ENCODE measurements around the gene FAM219A.

Gene FAM219A

DNA sequence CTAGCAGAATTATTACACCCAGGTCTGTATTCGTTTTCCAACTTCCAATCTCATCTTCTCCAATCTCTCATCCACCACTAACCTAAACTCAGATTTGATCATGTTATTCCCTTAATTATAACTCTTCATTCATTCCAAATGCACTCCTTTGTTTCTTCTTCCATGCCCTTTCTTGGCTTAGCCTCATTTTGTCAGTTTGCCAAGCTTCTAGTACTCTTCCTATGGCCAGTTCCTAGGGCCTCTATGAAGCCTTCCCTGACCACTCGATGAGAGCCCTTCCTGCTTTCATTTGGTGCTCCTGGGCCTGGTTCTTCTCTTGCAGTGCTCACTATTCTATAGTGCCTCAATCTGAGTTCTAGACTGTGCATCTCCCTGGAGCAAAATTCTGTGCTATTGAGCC is 5.8 kb downstream of the FAM219A start:
- H3K27ac ChIP-seq (ENCODE audit: extremely low read depth, low read depth, low read length), result no peak overlapping the region
- no peaks in the 10 kb centered on the region; a peak in 1 of 3 replicates for H3K36me3 ChIP-seq (ENCODE audit: control insufficient read depth in 2 of 2, insufficient read depth in 1 of 2, low read length in 2 of 2)
- H3K4me1 ChIP-seq (ENCODE audit: control insufficient read depth, insufficient read depth, low read length), result no peaks in the 10 kb centered on the region; the same call in 1 of the 2 replicates
- TF ChIP-seq ZEB2 (tag by site-specific recombination; IDR thresholded peaks at IDR 0.05) (no peak), ZFP3 (tag by site-specific recombination; IDR thresholded peaks at IDR 0.05; ENCODE audit: low read depth) (no peak), ZNF621 (tag by site-specific recombination; IDR thresholded peaks at IDR 0.05) (no peak), SCRT2 (tag by site-specific recombination; IDR thresholded peaks at IDR 0.05) (no peak), GLI2 (tag by site-specific recombination; IDR thresholded peaks at IDR 0.05; ENCODE audit: borderline replicate concordance, low read depth) (no peak), OSR2 (tag by site-specific recombination; IDR thresholded peaks at IDR 0.05) (no peak), KLF9 (tag by site-specific recombination; IDR thresholded peaks at IDR 0.05; ENCODE audit: low read depth) (no peak), ZBTB7A (tag by site-specific recombination; IDR thresholded peaks at IDR 0.05; ENCODE audit: low read depth) (no peak), ZNF19 (tag by site-specific recombination; IDR thresholded peaks at IDR 0.05; ENCODE audit: low read depth) (no peak)
- TF ChIP-seq, protein P1, sequence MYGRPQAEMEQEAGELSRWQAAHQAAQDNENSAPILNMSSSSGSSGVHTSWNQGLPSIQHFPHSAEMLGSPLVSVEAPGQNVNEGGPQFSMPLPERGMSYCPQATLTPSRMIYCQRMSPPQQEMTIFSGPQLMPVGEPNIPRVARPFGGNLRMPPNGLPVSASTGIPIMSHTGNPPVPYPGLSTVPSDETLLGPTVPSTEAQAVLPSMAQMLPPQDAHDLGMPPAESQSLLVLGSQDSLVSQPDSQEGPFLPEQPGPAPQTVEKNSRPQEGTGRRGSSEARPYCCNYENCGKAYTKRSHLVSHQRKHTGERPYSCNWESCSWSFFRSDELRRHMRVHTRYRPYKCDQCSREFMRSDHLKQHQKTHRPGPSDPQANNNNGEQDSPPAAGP (tag by site-specific recombination; IDR thresholded peaks at IDR 0.05), result no peak
- TF ChIP-seq, protein P2, sequence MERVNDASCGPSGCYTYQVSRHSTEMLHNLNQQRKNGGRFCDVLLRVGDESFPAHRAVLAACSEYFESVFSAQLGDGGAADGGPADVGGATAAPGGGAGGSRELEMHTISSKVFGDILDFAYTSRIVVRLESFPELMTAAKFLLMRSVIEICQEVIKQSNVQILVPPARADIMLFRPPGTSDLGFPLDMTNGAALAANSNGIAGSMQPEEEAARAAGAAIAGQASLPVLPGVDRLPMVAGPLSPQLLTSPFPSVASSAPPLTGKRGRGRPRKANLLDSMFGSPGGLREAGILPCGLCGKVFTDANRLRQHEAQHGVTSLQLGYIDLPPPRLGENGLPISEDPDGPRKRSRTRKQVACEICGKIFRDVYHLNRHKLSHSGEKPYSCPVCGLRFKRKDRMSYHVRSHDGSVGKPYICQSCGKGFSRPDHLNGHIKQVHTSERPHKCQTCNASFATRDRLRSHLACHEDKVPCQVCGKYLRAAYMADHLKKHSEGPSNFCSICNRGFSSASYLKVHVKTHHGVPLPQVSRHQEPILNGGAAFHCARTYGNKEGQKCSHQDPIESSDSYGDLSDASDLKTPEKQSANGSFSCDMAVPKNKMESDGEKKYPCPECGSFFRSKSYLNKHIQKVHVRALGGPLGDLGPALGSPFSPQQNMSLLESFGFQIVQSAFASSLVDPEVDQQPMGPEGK (tag by site-specific recombination; IDR thresholded peaks at IDR 0.05), result no peak
- TF ChIP-seq, protein P3, sequence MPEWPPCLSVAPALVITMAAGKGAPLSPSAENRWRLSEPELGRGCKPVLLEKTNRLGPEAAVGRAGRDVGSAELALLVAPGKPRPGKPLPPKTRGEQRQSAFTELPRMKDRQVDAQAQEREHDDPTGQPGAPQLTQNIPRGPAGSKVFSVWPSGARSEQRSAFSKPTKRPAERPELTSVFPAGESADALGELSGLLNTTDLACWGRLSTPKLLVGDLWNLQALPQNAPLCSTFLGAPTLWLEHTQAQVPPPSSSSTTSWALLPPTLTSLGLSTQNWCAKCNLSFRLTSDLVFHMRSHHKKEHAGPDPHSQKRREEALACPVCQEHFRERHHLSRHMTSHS (tag by site-specific recombination; IDR thresholded peaks at IDR 0.05), result no peak
- no peaks in the 10 kb centered on the region for H3K9me3 ChIP-seq (ENCODE audit: control insufficient read depth, insufficient read depth, low read depth, low read length)
- POLR2A ChIA-PET, result no interaction called here
- CTCF ChIA-PET, result interaction anchor here (0.6 to 1.5 kb wide), 2 partner anchors 39 to 49 kb away, joined by 3 to 5 read pairs; no protein-coding TSS in a partner anchor
- H3K4me3 ChIP-seq (ENCODE audit: low read depth, low read length), result no peak overlapping the region

DNA sequence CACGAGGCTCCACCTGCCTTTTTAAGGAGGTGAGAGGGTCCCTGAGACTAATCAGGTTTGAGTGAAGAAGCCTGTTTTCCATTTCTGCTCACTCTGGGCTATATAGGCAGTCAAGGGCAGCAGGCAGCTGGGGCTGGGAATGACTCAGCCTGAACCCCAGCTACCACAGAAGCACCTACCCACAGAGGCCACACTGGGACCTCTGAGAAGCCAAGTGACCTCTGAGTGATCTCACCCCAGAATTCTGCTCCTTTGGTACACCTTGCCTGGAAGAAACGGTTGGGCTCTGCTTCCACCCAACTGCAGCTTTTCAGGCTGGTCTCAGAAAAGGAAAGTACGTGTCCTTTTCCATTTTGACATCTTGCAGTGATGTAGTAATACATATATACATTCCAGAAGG is 6.8 kb downstream of the FAM219A start:
- Histone ChIP-seq H3K4me1 (ENCODE audit: control insufficient read depth, insufficient read depth, low read length) (no peaks in the 10 kb centered on the region; the same call in 1 of the 2 replicates), H3K27ac (ENCODE audit: extremely low read depth, low read depth, low read length) (no peak overlapping the region), H3K36me3 (ENCODE audit: control insufficient read depth in 2 of 2, insufficient read depth in 1 of 2, low read length in 2 of 2) (no peaks in the 10 kb centered on the region; a peak in 1 of 3 replicates), H3K4me3 (ENCODE audit: low read depth, low read length) (no peak overlapping the region), H3K9me3 (ENCODE audit: control insufficient read depth, insufficient read depth, low read depth, low read length) (no peaks in the 10 kb centered on the region)
- TF ChIP-seq, protein P4, sequence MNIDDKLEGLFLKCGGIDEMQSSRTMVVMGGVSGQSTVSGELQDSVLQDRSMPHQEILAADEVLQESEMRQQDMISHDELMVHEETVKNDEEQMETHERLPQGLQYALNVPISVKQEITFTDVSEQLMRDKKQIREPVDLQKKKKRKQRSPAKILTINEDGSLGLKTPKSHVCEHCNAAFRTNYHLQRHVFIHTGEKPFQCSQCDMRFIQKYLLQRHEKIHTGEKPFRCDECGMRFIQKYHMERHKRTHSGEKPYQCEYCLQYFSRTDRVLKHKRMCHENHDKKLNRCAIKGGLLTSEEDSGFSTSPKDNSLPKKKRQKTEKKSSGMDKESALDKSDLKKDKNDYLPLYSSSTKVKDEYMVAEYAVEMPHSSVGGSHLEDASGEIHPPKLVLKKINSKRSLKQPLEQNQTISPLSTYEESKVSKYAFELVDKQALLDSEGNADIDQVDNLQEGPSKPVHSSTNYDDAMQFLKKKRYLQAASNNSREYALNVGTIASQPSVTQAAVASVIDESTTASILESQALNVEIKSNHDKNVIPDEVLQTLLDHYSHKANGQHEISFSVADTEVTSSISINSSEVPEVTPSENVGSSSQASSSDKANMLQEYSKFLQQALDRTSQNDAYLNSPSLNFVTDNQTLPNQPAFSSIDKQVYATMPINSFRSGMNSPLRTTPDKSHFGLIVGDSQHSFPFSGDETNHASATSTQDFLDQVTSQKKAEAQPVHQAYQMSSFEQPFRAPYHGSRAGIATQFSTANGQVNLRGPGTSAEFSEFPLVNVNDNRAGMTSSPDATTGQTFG (tag by site-specific recombination; IDR thresholded peaks at IDR 0.05; ENCODE audit: borderline replicate concordance), result no peak
- TF ChIP-seq, protein P5, sequence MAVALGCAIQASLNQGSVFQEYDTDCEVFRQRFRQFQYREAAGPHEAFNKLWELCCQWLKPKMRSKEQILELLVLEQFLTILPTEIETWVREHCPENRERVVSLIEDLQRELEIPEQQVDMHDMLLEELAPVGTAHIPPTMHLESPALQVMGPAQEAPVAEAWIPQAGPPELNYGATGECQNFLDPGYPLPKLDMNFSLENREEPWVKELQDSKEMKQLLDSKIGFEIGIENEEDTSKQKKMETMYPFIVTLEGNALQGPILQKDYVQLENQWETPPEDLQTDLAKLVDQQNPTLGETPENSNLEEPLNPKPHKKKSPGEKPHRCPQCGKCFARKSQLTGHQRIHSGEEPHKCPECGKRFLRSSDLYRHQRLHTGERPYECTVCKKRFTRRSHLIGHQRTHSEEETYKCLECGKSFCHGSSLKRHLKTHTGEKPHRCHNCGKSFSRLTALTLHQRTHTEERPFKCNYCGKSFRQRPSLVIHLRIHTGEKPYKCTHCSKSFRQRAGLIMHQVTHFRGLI (tag by site-specific recombination; IDR thresholded peaks at IDR 0.05), result peak; percentile 65
- peak; percentile 55 for TF ChIP-seq OSR2 (tag by site-specific recombination; IDR thresholded peaks at IDR 0.05)
- TF ChIP-seq, protein P6, sequence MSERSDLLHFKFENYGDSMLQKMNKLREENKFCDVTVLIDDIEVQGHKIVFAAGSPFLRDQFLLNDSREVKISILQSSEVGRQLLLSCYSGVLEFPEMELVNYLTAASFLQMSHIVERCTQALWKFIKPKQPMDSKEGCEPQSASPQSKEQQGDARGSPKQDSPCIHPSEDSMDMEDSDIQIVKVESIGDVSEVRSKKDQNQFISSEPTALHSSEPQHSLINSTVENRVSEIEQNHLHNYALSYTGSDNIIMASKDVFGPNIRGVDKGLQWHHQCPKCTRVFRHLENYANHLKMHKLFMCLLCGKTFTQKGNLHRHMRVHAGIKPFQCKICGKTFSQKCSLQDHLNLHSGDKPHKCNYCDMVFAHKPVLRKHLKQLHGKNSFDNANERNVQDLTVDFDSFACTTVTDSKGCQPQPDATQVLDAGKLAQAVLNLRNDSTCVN (tag by site-specific recombination; optimal IDR thresholded peaks at IDR 0.05), result no peak
- ChIA-PET CTCF (interaction anchor here (0.8 to 1.3 kb wide), 4 partner anchors 12 to 47 kb away, joined by 3 to 4 read pairs (median 4); no protein-coding TSS in a partner anchor), POLR2A (no interaction called here)

All from HEK293 (cell line).